HEK293 (cell line): ENCODE data around the gene BARD1.

Experiments used
- CTCF ChIA-PET: fragments of 350-600 bp; formaldehyde crosslinking; extraction: SDS; loops from one replicate; lab custom pipeline; 2021; ENCODE audit warnings: antibody characterized with exemption; lab: Yijun Ruan, JAX
- POLR2A ChIA-PET: fragments of 300-600 bp; formaldehyde crosslinking; extraction: SDS; loops from one replicate; lab custom pipeline; 2020; ENCODE audit warnings: antibody characterized with exemption, inconsistent platforms; lab: Yijun Ruan, JAX
- H3K27ac ChIP-seq: fragments of 200-500 bp; sonication (Bioruptor generic); 2 replicates; pipeline ENCODE4 v1.5.1; 2014; ENCODE audit warnings: low read depth, low read length, control low read depth, inconsistent platforms; ENCODE audit errors: extremely low read depth
- H3K36me3 ChIP-seq, 2 experiments: fragments of 200-500 bp in 1 of 2; sonication (Bioruptor generic) in 1 of 2; 1 replicate in 1 of 2; 2 replicates in 1 of 2; pipeline ENCODE4 v1.5.1; 2014 to 2017; ENCODE audit warnings: inconsistent platforms in 2 of 2, low read length in 2 of 2; ENCODE audit not compliant: control insufficient read depth in 2 of 2, insufficient read depth in 1 of 2
- H3K4me1 ChIP-seq: fragments of 200-500 bp; sonication (Bioruptor generic); 2 replicates; pipeline ENCODE4 v1.5.1; 2014; ENCODE audit warnings: mild to moderate bottlenecking, low read length, inconsistent platforms; ENCODE audit not compliant: control insufficient read depth, insufficient read depth
- H3K4me3 ChIP-seq: 2 replicates; pipeline ENCODE4 v1.5.1; 2011; ENCODE audit warnings: low read depth, mild to moderate bottlenecking, control low read depth, low read length, moderate library complexity
- H3K9me3 ChIP-seq: fragments of 200-500 bp; sonication (Bioruptor generic); 2 replicates; pipeline ENCODE4 v1.5.1; 2014; ENCODE audit warnings: low read depth, low read length, inconsistent platforms; ENCODE audit not compliant: control insufficient read depth, insufficient read depth
- KLF7 ChIP-seq: fragments of 450-650 bp; formaldehyde crosslinking; IDR thresholded peaks from 2 replicates; pipeline ENCODE4 v1.5.1; 2016; ENCODE audit warnings: missing biosample characterization, missing genetic modification characterization, borderline replicate concordance
- KLF8 ChIP-seq: fragments of 450-650 bp; formaldehyde crosslinking; IDR thresholded peaks from 2 replicates; pipeline ENCODE4 v1.5.1; 2016; ENCODE audit warnings: missing biosample characterization, missing genetic modification characterization
- MZF1 ChIP-seq: fragments of 450-650 bp; formaldehyde crosslinking; IDR thresholded peaks from 2 replicates; pipeline ENCODE4 v1.5.1; 2017; ENCODE audit warnings: missing biosample characterization, missing genetic modification characterization, borderline replicate concordance
- SCRT1 ChIP-seq: fragments of 450-650 bp; formaldehyde crosslinking; IDR thresholded peaks from 2 replicates; pipeline ENCODE4 v1.5.1; 2016; ENCODE audit warnings: missing biosample characterization, missing genetic modification characterization, borderline replicate concordance
- ZBTB8A ChIP-seq: fragments of 450-650 bp; formaldehyde crosslinking; IDR thresholded peaks from 2 replicates; pipeline ENCODE4 v1.5.1; 2016; ENCODE audit warnings: missing biosample characterization, missing genetic modification characterization
- ZFHX2 ChIP-seq: fragments of 450-650 bp; formaldehyde crosslinking; conservative IDR thresholded peaks from 2 replicates; pipeline ENCODE4 v1.5.1; 2016; ENCODE audit warnings: missing biosample characterization, missing genetic modification characterization
- ZNF10 ChIP-seq: fragments of 450-650 bp; formaldehyde crosslinking; IDR thresholded peaks from 2 replicates; pipeline ENCODE4 v1.5.1; 2017; ENCODE audit warnings: missing biosample characterization, missing genetic modification characterization
- ZNF155 ChIP-seq: fragments of 450-650 bp; formaldehyde crosslinking; IDR thresholded peaks from 2 replicates; pipeline ENCODE4 v1.5.1; 2016; ENCODE audit warnings: missing biosample characterization, missing genetic modification characterization
- ZNF24 ChIP-seq: fragments of 450-650 bp; formaldehyde crosslinking; IDR thresholded peaks from 2 replicates; pipeline ENCODE4 v1.5.1; 2016; ENCODE audit warnings: missing biosample characterization, missing genetic modification characterization
- ZNF248 ChIP-seq: fragments of 450-650 bp; formaldehyde crosslinking; IDR thresholded peaks from 2 replicates; pipeline ENCODE4 v1.5.1; 2017; ENCODE audit warnings: missing biosample characterization, missing genetic modification characterization
- ZNF292 ChIP-seq: fragments of 450-650 bp; formaldehyde crosslinking; IDR thresholded peaks from 2 replicates; pipeline ENCODE4 v1.5.1; 2016; ENCODE audit warnings: low read depth, missing biosample characterization, missing genetic modification characterization, borderline replicate concordance
- ZNF426 ChIP-seq: fragments of 450-650 bp; formaldehyde crosslinking; IDR thresholded peaks from 2 replicates; pipeline ENCODE4 v1.5.1; 2017; ENCODE audit warnings: missing biosample characterization, missing genetic modification characterization, mild to moderate bottlenecking, inconsistent platforms, moderate library complexity
- ZNF571 ChIP-seq: fragments of 450-650 bp; formaldehyde crosslinking; IDR thresholded peaks from 2 replicates; pipeline ENCODE4 v1.5.0; 2017; ENCODE audit warnings: missing biosample characterization, missing genetic modification characterization
- ZNF600 ChIP-seq: fragments of 450-650 bp; formaldehyde crosslinking; IDR thresholded peaks from 2 replicates; pipeline ENCODE4 v1.5.1; 2016; ENCODE audit warnings: missing biosample characterization, missing genetic modification characterization
- ZNF623 ChIP-seq: fragments of 450-650 bp; formaldehyde crosslinking; IDR thresholded peaks from 2 replicates; pipeline ENCODE4 v1.5.1; 2016; ENCODE audit warnings: missing biosample characterization, missing genetic modification characterization
- ZNF776 ChIP-seq: fragments of 450-650 bp; formaldehyde crosslinking; IDR thresholded peaks from 2 replicates; pipeline ENCODE4 v1.5.0; 2017; ENCODE audit warnings: missing biosample characterization, missing genetic modification characterization, borderline replicate concordance
- ZNF830 ChIP-seq: fragments of 450-650 bp; IDR thresholded peaks from 2 replicates; pipeline ENCODE4 v1.5.0; 2018; ENCODE audit warnings: missing biosample characterization, missing genetic modification characterization, low read depth, mild to moderate bottlenecking, moderate library complexity
- TF ChIP-seq, protein P1 (sequence below): fragments of 450-650 bp; formaldehyde crosslinking; conservative IDR thresholded peaks from 2 replicates; pipeline ENCODE4 v1.5.1; 2016; ENCODE audit warnings: low read depth, missing biosample characterization, missing genetic modification characterization
- TF ChIP-seq, protein P2 (sequence below): fragments of 450-650 bp; formaldehyde crosslinking; IDR thresholded peaks from 2 replicates; pipeline ENCODE4 v1.5.1; 2016; ENCODE audit warnings: missing biosample characterization, missing genetic modification characterization
- TF ChIP-seq, protein P3 (sequence below): fragments of 450-650 bp; formaldehyde crosslinking; IDR thresholded peaks from 2 replicates; pipeline ENCODE4; 2016; ENCODE audit warnings: missing biosample characterization, missing genetic modification characterization
- TF ChIP-seq, protein P4 (sequence below): fragments of 450-650 bp; IDR thresholded peaks from 2 replicates; pipeline ENCODE4 v1.5.1; 2018; ENCODE audit warnings: missing biosample characterization, mild to moderate bottlenecking, missing genetic modification characterization
- TF ChIP-seq, protein P5 (sequence below): fragments of 450-650 bp; formaldehyde crosslinking; IDR thresholded peaks from 2 replicates; pipeline ENCODE4 v1.5.1; 2017; ENCODE audit warnings: missing biosample characterization, missing genetic modification characterization

Gene BARD1

DNA sequence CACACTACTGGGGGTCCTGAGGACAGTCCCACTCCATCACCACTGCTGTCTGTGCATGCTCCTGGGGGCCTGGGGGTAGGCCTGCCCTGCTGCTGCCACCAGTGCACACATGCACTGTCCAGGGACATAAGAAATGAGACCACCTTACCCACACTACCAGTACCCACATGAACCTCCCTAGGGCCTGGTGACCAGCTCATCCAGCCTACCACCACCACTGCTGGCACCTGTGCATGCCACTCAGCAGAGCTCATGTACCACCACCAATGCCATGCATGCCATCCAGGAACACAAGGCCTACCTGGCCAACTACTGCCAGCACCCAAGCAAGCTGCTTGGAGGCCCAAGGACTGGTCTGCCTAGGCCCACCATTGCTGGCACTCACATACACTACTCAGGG is 112.8 kb downstream of the BARD1 start (continued):
- TF ChIP-seq ZNF830 (tag by site-specific recombination) (no peak), ZNF24 (no peak), ZNF10 (no peak), ZNF155 (tag by site-specific recombination) (no peak), ZNF600 (tag by site-specific recombination) (no peak), ZNF623 (tag by site-specific recombination) (no peak)
- TF ChIP-seq, protein P1, sequence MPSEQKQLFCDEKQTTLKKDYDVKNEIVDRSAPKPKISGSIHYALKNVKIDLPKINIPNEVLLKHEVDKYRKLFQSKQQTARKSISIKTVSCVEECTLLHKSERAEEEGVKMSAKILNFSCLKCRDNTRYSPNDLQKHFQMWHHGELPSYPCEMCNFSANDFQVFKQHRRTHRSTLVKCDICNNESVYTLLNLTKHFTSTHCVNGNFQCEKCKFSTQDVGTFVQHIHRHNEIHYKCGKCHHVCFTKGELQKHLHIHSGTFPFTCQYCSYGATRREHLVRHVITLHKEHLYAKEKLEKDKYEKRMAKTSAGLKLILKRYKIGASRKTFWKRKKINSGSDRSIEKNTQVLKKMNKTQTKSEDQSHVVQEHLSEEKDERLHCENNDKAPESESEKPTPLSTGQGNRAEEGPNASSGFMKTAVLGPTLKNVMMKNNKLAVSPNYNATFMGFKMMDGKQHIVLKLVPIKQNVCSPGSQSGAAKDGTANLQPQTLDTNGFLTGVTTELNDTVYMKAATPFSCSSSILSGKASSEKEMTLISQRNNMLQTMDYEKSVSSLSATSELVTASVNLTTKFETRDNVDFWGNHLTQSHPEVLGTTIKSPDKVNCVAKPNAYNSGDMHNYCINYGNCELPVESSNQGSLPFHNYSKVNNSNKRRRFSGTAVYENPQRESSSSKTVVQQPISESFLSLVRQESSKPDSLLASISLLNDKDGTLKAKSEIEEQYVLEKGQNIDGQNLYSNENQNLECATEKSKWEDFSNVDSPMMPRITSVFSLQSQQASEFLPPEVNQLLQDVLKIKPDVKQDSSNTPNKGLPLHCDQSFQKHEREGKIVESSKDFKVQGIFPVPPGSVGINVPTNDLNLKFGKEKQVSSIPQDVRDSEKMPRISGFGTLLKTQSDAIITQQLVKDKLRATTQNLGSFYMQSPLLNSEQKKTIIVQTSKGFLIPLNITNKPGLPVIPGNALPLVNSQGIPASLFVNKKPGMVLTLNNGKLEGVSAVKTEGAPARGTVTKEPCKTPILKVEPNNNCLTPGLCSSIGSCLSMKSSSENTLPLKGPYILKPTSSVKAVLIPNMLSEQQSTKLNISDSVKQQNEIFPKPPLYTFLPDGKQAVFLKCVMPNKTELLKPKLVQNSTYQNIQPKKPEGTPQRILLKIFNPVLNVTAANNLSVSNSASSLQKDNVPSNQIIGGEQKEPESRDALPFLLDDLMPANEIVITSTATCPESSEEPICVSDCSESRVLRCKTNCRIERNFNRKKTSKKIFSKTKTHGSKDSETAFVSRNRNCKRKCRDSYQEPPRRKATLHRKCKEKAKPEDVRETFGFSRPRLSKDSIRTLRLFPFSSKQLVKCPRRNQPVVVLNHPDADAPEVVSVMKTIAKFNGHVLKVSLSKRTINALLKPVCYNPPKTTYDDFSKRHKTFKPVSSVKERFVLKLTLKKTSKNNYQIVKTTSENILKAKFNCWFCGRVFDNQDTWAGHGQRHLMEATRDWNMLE (tag by site-specific recombination) = no peak

DNA sequence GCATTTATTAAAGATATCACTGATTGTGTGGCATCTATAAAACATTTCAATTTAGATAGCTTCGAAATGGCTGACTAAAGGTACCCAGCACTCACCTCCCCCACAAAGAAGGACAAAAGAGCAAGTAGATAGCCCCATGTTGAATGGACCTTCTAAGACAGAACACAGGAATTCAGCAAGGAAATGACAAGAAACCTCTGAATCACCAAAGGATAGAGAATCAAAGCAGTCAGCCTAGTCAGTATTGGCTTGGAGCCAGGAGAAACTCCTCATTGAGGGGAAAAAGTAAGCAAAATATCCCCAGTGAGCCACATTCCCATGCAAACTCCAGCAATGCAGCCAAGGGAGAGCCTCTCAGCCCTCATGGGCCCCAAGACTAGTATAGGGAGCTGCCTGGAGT is 113.7 kb downstream of the BARD1 start:
- ChIA-PET POLR2A (no interaction called here), CTCF (no interaction called here)
- TF ChIP-seq KLF7 = no peak
- TF ChIP-seq ZFHX2 (tag by site-specific recombination) = no peak
- no peak for TF ChIP-seq ZNF776 (tag by site-specific recombination)
- TF ChIP-seq, protein P2, sequence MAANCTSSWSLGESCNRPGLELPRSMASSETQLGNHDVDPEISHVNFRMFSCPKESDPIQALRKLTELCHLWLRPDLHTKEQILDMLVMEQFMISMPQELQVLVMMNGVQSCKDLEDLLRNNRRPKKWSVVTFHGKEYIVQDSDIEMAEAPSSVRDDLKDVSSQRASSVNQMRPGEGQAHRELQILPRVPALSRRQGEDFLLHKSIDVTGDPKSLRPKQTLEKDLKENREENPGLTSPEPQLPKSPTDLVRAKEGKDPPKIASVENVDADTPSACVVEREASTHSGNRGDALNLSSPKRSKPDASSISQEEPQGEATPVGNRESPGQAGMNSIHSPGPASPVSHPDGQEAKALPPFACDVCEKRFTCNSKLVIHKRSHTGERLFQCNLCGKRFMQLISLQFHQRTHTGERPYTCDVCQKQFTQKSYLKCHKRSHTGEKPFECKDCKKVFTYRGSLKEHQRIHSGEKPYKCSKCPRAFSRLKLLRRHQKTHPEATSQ = no peak
- TF ChIP-seq, protein P3, sequence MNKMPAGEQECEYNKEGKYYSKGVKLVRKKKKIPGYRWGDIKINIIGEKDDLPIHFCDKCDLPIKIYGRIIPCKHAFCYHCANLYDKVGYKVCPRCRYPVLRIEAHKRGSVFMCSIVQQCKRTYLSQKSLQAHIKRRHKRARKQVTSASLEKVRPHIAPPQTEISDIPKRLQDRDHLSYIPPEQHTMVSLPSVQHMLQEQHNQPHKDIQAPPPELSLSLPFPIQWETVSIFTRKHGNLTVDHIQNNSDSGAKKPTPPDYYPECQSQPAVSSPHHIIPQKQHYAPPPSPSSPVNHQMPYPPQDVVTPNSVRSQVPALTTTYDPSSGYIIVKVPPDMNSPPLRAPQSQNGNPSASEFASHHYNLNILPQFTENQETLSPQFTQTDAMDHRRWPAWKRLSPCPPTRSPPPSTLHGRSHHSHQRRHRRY = no peak
- TF ChIP-seq, protein P4, sequence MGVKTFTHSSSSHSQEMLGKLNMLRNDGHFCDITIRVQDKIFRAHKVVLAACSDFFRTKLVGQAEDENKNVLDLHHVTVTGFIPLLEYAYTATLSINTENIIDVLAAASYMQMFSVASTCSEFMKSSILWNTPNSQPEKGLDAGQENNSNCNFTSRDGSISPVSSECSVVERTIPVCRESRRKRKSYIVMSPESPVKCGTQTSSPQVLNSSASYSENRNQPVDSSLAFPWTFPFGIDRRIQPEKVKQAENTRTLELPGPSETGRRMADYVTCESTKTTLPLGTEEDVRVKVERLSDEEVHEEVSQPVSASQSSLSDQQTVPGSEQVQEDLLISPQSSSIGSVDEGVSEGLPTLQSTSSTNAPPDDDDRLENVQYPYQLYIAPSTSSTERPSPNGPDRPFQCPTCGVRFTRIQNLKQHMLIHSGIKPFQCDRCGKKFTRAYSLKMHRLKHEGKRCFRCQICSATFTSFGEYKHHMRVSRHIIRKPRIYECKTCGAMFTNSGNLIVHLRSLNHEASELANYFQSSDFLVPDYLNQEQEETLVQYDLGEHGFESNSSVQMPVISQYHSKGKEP = no peak
- TF ChIP-seq ZBTB8A (tag by site-specific recombination) = no peak
- TF ChIP-seq ZNF571 (tag by site-specific recombination) = no peak
- TF ChIP-seq ZNF292 (tag by site-specific recombination) = no peak
- no peak for TF ChIP-seq ZNF426 (tag by site-specific recombination)
- no peak for TF ChIP-seq SCRT1 (tag by site-specific recombination)
- TF ChIP-seq KLF8 (tag by site-specific recombination) = no peak
- TF ChIP-seq ZNF248 = no peak
- TF ChIP-seq MZF1 (tag by site-specific recombination) = no peak
- TF ChIP-seq, protein P5, sequence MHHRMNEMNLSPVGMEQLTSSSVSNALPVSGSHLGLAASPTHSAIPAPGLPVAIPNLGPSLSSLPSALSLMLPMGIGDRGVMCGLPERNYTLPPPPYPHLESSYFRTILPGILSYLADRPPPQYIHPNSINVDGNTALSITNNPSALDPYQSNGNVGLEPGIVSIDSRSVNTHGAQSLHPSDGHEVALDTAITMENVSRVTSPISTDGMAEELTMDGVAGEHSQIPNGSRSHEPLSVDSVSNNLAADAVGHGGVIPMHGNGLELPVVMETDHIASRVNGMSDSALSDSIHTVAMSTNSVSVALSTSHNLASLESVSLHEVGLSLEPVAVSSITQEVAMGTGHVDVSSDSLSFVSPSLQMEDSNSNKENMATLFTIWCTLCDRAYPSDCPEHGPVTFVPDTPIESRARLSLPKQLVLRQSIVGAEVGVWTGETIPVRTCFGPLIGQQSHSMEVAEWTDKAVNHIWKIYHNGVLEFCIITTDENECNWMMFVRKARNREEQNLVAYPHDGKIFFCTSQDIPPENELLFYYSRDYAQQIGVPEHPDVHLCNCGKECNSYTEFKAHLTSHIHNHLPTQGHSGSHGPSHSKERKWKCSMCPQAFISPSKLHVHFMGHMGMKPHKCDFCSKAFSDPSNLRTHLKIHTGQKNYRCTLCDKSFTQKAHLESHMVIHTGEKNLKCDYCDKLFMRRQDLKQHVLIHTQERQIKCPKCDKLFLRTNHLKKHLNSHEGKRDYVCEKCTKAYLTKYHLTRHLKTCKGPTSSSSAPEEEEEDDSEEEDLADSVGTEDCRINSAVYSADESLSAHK (tag by site-specific recombination) = no peak
- TF ChIP-seq, all 188 proteins: peak for 0
- Histone ChIP-seq H3K36me3 (no peaks in the 10 kb centered on the region), H3K4me3 (no peak overlapping the region), H3K4me1 (no peaks in the 10 kb centered on the region), H3K27ac (no peak overlapping the region), H3K9me3 (no peaks in the 10 kb centered on the region)
